SIG-M5 (cell line): ENCODE results near the gene SRGN.
A peak's percentile ranks its signal among the peaks of the same experiment; 100 is the strongest.
"Not testable (repeated sequence)": the region's sequence is repeated elsewhere in the genome, so short reads cannot be mapped to it uniquely, and the experiment has no call there.

ENCODE experiments used
- DNase-seq: peaks from one replicate; lab custom pipeline; 2025; lab: John Stamatoyannopoulos, UW

SRGN gene, protein sequence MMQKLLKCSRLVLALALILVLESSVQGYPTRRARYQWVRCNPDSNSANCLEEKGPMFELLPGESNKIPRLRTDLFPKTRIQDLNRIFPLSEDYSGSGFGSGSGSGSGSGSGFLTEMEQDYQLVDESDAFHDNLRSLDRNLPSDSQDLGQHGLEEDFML

DNA sequence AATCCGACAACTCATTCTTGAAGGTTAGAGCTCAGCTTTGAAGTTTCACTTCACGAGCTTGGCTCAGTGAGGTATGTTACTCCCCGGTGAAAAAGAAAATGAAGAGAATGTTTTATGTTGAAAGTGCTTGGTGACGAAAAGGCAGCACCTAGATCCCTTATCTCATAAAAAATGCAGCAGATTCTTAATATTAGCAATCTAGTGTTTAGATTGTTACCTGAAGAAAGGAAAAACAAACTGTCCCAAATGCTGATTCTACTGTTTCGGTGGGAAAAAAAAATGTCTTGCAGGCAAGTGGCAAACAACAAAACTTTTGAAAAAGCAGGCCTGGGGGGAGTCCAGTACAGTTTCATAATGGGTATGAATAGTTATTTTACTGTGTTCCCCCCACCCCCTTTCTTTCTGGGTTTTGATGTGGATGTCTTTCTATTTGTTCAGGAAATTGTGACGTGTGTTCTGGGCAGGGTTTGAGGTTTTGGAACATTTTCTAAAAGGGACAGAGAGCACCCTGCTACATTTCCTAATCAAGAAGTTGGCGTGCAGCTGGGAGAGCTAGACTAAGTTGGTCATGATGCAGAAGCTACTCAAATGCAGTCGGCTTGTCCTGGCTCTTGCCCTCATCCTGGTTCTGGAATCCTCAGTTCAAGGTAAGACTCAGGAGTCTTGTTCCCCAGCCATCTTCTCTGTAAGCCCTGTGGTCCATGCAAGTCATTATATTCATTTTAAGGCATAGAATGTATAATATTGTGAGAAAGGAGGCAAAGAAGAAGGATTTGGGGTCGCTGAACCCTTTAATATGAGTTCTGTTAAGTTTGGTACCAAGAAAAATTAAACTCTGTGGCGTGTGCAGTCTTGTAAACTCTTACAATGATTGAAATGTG lies at the start of gene SRGN:
Gene SRGN (plus strand): TSS at position 514 of the 881 bp plus-strand sequence. CDS start 55 bp downstream, at position 569.
- peak; percentile 93 for DNase-seq

DNA sequence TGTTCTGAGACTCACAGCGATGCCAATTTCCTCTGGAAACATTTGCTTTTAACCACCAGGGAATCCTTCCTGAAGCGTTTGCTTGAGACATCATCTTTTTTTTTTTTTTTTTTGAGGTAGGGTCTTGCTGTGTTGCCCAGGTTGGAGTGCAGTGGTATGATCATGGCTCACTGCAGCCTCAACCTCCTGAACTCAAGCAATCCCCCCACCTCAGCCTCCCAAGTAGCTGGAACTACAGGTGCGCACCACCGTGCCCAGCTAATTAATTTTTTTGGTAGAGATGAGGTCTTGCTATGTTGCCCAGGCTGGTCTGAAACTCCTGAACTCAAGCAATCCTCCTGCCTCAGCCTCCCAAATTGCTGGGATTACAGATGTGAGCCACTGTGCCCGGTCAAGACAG lies 47.0 kb upstream of the SRGN start:
- not testable (repeated sequence) for DNase-seq

- DNase-seq, result no peak
Measured at GRCh38 chr10:69042417-69042816, 45.5 kb upstream of the SRGN start.

- DNase-seq, result no peak
Measured at GRCh38 chr10:69042838-69043237, 45.1 kb upstream of the SRGN start.

- DNase-seq, result no peak
Measured at GRCh38 chr10:69043931-69044531, 43.9 kb upstream of the SRGN start.

- peak; percentile 33 for DNase-seq
Measured at GRCh38 chr10:69044546-69044945, 43.4 kb upstream of the SRGN start.

GRCh38 chr10:69045441-69046300 lies 42.2 kb upstream of the SRGN start:
- peak; percentile 90 for DNase-seq

DNA sequence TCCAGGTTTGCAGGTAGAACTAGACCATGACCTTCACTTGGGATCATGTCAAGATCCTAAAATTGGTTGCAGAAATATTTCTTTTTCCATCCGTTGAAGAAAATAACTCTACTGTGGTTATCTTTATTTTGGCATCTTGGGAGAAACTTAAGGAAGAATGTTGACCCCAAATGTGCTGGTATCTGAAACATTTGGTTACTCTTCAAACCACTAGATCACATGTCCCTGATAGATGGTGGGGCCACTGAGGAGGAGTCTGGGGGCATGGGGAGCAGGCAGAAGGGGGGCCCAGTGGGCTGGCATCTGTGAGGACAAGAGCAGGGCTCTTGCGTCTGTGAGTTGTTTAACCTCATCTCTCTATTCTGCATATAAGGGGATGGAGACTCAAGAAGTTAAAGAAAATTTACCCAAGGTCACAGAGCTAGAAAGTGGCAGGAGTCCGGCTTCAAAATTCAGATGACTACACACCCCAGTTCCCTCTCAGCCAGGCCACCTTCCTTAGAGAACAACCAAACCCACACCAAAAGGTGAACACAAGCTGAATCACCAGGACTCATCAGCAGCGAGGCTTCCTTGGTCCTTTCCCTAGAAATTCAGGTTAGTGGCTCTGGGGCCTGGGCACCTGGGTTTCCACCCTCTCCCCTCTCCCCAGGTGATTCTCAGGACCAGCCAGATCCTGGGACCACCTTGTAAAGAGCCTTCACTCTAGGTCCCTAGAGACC lies 40.6 kb upstream of the SRGN start:
- no peak for DNase-seq

- peak; percentile 83 for DNase-seq
Measured at GRCh38 chr10:69048103-69048502, 39.8 kb upstream of the SRGN start.

DNA sequence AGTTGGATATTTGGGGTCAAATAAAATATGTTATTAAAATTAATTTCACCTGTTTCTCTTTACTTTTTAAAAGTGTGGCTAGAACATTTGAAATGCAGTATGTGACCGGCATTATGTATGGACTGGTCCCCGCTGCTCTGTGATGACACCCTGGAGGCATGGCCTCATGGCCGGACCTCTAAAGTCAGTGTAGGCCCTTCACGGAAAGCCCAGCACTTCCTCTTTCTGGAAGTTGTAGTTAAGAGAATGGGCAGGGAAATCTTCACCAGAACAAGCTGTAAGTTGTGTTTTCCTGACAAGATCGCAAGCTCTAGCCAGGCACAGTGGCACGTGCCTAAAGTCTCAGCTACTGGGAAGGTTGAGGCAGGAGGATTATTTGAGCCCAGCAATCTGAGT lies 38.3 kb upstream of the SRGN start:
- no peak for DNase-seq

- DNase-seq, result peak; percentile 2
Measured at GRCh38 chr10:69051303-69051702, 36.6 kb upstream of the SRGN start.

- no peak for DNase-seq
Measured at GRCh38 chr10:69051710-69052487, 36.0 kb upstream of the SRGN start.

- DNase-seq, result no peak
Measured at GRCh38 chr10:69052736-69053135, 35.2 kb upstream of the SRGN start.

- DNase-seq, result no peak
Measured at GRCh38 chr10:69055241-69055640, 32.7 kb upstream of the SRGN start.

DNA sequence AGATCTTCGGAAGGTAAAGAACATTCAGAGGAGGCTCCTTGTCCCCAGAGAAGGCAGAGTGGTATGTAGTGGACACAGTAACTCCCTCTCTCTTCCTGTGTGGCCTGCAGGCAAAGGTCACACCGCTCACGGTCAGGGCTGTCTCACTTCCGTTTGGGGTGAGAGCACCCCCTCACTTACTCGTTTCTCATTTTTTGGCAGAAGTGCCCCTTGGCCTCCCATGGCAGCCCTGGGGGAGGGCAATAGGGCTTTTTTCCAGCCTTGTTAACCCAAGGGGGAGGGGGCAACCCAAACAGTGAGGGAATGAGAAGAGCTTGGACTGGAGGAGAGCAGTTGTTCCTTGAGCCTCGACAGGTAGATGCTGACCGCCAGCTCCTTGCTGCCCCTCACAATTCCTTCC lies 31.8 kb upstream of the SRGN start:
- no peak for DNase-seq

DNA sequence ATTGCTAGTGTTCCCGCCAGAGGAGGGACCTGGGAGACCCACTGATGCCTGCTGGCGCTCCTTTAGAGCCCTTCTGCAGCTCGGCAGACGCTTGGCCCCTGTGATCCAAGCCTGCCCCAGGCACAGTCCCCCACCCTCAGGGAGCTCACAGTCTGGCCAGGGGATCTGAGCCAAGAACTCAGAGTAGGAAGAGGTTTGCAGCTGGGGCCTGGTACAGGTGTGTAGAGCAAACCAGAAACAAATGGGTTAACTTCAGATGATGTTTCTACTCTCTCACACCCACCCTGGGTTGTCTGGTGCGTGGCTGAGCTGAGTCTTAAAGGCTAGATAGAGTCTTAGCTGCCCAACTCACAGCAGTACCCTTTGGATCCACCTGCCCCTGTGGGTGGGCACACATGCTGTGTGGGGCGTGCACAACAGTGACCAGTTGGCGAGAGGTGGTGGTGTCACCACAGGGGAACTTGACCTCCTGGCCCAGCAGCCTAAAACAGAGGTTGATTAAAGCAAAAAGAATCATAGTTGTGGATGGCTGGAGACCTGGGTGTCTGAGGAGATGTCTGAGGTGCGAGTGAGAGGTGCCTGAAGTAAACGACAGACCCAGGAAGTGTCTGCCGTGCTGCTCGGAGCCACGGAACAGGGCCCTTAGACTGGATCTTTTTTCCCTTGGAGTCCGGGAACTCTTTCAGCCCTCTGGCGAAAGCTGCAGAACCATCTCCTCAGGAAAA lies 31.2 kb upstream of the SRGN start:
- no peak for DNase-seq

GRCh38 chr10:69057261-69057950 lies 30.5 kb upstream of the SRGN start:
- DNase-seq, result no peak

GRCh38 chr10:69057951-69058297 lies 30.0 kb upstream of the SRGN start:
- DNase-seq, result no peak

- DNase-seq, result no peak
Measured at GRCh38 chr10:69060127-69060798, 27.6 kb upstream of the SRGN start.
